ENCODE results near the gene ATM. TPM values are rescaled to one million over a fixed set of nuclear protein-coding genes. Genes with fewer than 3 reads are reported as not detected.

ATM gene
- total and polyA plus RNA-seq, 2 donors (not counting 1 experiment from before 2014, with no cell fraction given): 37.5 to 123 TPM

DNA sequence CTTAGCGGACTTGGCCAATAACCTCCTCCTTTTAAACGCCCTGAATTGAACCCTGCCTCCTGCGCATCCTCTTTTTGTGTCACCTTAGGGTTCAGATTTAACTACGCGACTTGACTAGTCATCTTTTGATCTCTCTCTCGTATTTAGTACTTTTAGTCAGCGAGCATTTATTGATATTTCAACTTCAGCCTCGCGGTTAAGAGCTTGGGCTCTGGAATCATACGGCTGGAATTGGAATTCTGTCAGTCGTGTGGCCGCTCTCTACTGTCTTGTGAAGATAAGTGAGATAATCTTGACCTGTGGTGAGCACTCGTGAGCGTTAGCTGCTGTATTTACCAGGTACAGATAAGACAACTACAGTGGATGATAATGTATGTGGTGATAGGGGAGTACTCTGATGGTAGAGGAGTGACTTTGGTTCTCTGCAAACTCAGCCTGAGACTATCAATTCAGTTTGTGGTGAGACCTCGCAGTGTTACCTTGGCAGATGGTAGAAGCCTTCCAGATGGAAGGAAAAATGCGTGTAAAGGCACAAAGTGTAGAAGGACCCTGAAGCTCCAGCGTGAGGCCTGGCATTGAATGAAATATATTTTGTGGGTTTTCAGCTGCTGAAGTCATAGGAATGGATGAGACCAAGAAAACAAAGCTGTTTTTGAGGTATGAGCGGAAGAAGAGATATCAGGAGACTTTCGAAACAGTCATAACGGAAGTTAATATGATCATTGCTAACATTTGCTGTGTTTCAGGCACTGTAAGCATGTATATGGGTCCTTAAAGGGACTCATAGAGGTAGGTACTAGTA is 682 bp downstream of the ATM start:
- H3K4me2 ChIP-seq (ENCODE audit: extremely low read depth, insufficient read depth, low read length): peak overlapping the region; percentile 61
- H2AFZ ChIP-seq (ENCODE audit: low read length): peak overlapping the region; percentile 97
- no peaks in the 10 kb centered on the region for H3K36me3 ChIP-seq (ENCODE audit: control insufficient read depth, insufficient read depth, low read length)
- no peaks in the 10 kb centered on the region for H3K27me3 ChIP-seq (ENCODE audit: control insufficient read depth, insufficient read depth, low read length)
- H4K20me1 ChIP-seq (ENCODE audit: control insufficient read depth, extremely low read depth, insufficient read depth, low read length): no peaks in the 10 kb centered on the region
- peak; percentile 12 to 46 for DNase-seq (ENCODE audit: low read depth in 2 of 2)
- peaks cover 63% of the 10 kb centered on the region for H3K79me2 ChIP-seq (ENCODE audit: control insufficient read depth, insufficient read depth, low read length)
- peak overlapping the region; percentile 58 to 99 (median 64) for H3K4me3 ChIP-seq (replicated peaks in 1 of 4; ENCODE audit: control extremely low read depth in 1 of 4, insufficient read depth in 1 of 4, low read depth in 3 of 4, low read length in 4 of 4)
- H3K4me1 ChIP-seq (ENCODE audit: control insufficient read depth, extremely low read depth, insufficient read depth, low read length): peaks cover 5% of the 10 kb centered on the region
- peak overlapping the region; percentile 85 for H3K27ac ChIP-seq (ENCODE audit: insufficient read depth, low read length)
- H3K9me3 ChIP-seq (ENCODE audit: control insufficient read depth, insufficient read depth, low read depth, low read length): no peaks in the 10 kb centered on the region
- TF ChIP-seq CTCF (conservative IDR thresholded peaks at IDR 0.05 in 1 of 2, IDR thresholded peaks at IDR 0.05 in 1 of 2; ENCODE audit: low read depth in 1 of 2, low read length in 2 of 2) (no peak), EZH2 (IDR thresholded peaks at IDR 0.05; ENCODE audit: low read length, missing control alignments) (no peak)
- peak overlapping the region; percentile 59 for H3K9ac ChIP-seq (ENCODE audit: insufficient read depth, low read length)

GRCh38 chr11:108224366-108224765 is 1.5 kb downstream of the ATM start:
- peak overlapping the region; percentile 85 for H3K27ac ChIP-seq (ENCODE audit: insufficient read depth, low read length)
- peaks cover 5% of the 10 kb centered on the region for H3K4me1 ChIP-seq (ENCODE audit: control insufficient read depth, extremely low read depth, insufficient read depth, low read length)
- no peaks in the 10 kb centered on the region for H3K36me3 ChIP-seq (ENCODE audit: control insufficient read depth, insufficient read depth, low read length)
- no peaks in the 10 kb centered on the region for H4K20me1 ChIP-seq (ENCODE audit: control insufficient read depth, extremely low read depth, insufficient read depth, low read length)
- peak overlapping the region; percentile 58 to 99 (median 64) for H3K4me3 ChIP-seq (replicated peaks in 1 of 4; ENCODE audit: control extremely low read depth in 1 of 4, insufficient read depth in 1 of 4, low read depth in 3 of 4, low read length in 4 of 4)
- no peaks in the 10 kb centered on the region for H3K27me3 ChIP-seq (ENCODE audit: control insufficient read depth, insufficient read depth, low read length)
- no peak overlapping the region for H3K9ac ChIP-seq (ENCODE audit: insufficient read depth, low read length)
- no peak overlapping the region for H2AFZ ChIP-seq (ENCODE audit: low read length)
- no peak for DNase-seq (ENCODE audit: low read depth in 2 of 2)
- no peak for TF ChIP-seq EZH2 (IDR thresholded peaks at IDR 0.05; ENCODE audit: low read length, missing control alignments)
- no peak for TF ChIP-seq CTCF (conservative IDR thresholded peaks at IDR 0.05 in 1 of 2, IDR thresholded peaks at IDR 0.05 in 1 of 2; ENCODE audit: low read depth in 1 of 2, low read length in 2 of 2)
- peak overlapping the region; percentile 61 for H3K4me2 ChIP-seq (ENCODE audit: extremely low read depth, insufficient read depth, low read length)
- H3K9me3 ChIP-seq (ENCODE audit: control insufficient read depth, insufficient read depth, low read depth, low read length): no peaks in the 10 kb centered on the region
- peaks cover 55% of the 10 kb centered on the region for H3K79me2 ChIP-seq (ENCODE audit: control insufficient read depth, insufficient read depth, low read length)

- Histone ChIP-seq H3K4me3 (replicated peaks in 1 of 4; ENCODE audit: control extremely low read depth in 1 of 4, insufficient read depth in 1 of 4, low read depth in 3 of 4, low read length in 4 of 4) (peak overlapping the region; percentile 58 to 99 (median 64)), H4K20me1 (ENCODE audit: control insufficient read depth, extremely low read depth, insufficient read depth, low read length) (no peaks in the 10 kb centered on the region), H3K79me2 (ENCODE audit: control insufficient read depth, insufficient read depth, low read length) (peaks cover 48% of the 10 kb centered on the region), H3K4me2 (ENCODE audit: extremely low read depth, insufficient read depth, low read length) (peak overlapping the region; percentile 61), H3K27ac (ENCODE audit: insufficient read depth, low read length) (peak overlapping the region; percentile 85), H2AFZ (ENCODE audit: low read length) (no peak overlapping the region), H3K27me3 (ENCODE audit: control insufficient read depth, insufficient read depth, low read length) (no peaks in the 10 kb centered on the region), H3K9me3 (ENCODE audit: control insufficient read depth, insufficient read depth, low read depth, low read length) (no peaks in the 10 kb centered on the region), H3K4me1 (ENCODE audit: control insufficient read depth, extremely low read depth, insufficient read depth, low read length) (peaks cover 5% of the 10 kb centered on the region), H3K36me3 (ENCODE audit: control insufficient read depth, insufficient read depth, low read length) (no peaks in the 10 kb centered on the region), H3K9ac (ENCODE audit: insufficient read depth, low read length) (no peak overlapping the region)
- no peak for DNase-seq (ENCODE audit: low read depth in 2 of 2)
- TF ChIP-seq EZH2 (IDR thresholded peaks at IDR 0.05; ENCODE audit: low read length, missing control alignments) (no peak), CTCF (conservative IDR thresholded peaks at IDR 0.05 in 1 of 2, IDR thresholded peaks at IDR 0.05 in 1 of 2; ENCODE audit: low read depth in 1 of 2, low read length in 2 of 2) (no peak)
Measured at GRCh38 chr11:108224911-108225786, 2.3 kb downstream of the ATM start.
